Pancreas (tissue), 10 donors: ENCODE data around the gene EPS8. TPM values are rescaled to one million over a fixed set of nuclear protein-coding genes. Genes with fewer than 3 reads are reported as not detected.

Experiments used
- ATAC-seq, 4 donors: fragments of 200-7000 bp; cut with Tn5 transposase; one replicate each; pipeline versions ENCODE4 v1.8.0 to v1.9.1; 2020; ENCODE audit warnings: mild to moderate bottlenecking in 4 of 4, moderate library complexity in 4 of 4
- DNase-seq, 6 donors: peaks; one replicate each; pipeline ENCODE4 v3.0.0-alpha.2; 2020
- FAIRE-seq: peaks from 2 replicates; lab custom pipeline; 2012; peaks lifted over from hg19 to GRCh38; lab: Jason Lieb, UNC
- H3K27ac ChIP-seq, 4 donors: fragments of 200-600 bp; sonication (generic); 1 replicate in 3 of 4; 2 replicates in 1 of 4; pipeline versions ENCODE4 v1.5.0 to v1.8.0; 2020
- H3K27me3 ChIP-seq, 4 donors: fragments of 200-600 bp; one replicate each; pipeline ENCODE4 v1.8.0; 2021
- H3K36me3 ChIP-seq, 3 donors: fragments of 200-600 bp; sonication (generic) in 1 of 3; one replicate each; pipeline versions ENCODE4 v1.5.0 to v1.8.0; 2020 to 2021
- H3K4me1 ChIP-seq, 3 donors: fragments of 200-600 bp; one replicate each; pipeline ENCODE4 v1.8.0; 2021
- H3K4me3 ChIP-seq, 4 donors: fragments of 200-600 bp; sonication (generic) in 2 of 4; one replicate each; pipeline versions ENCODE4 v1.5.0 to v1.8.0; 2020 to 2021
- H3K9me3 ChIP-seq, 4 donors: fragments of 200-600 bp; one replicate each; pipeline ENCODE4 v1.8.0; 2021
- CTCF ChIP-seq, 4 donors: fragments of 200-600 bp; sonication (generic) in 3 of 4; IDR thresholded peaks; one replicate each; pipeline versions ENCODE4 v1.5.0 to v1.8.0; 2021; ENCODE audit warnings: antibody characterized with exemption in 4 of 4
- WGBS, 2 donors: extraction: QIAGEN DNeasy Blood & Tissue Kit; methylation state at CpG; one replicate each; pipeline ENCODE4 v1.1.7; 2013; 5-methylcytosine and 5-hydroxymethylcytosine counted together
- intact Hi-C, 3 donors: fragments of 100-400 bp; cut with DNase I; formaldehyde crosslinking; loops; one replicate each; pipeline versions ENCODE4 v1.11.1 to v1.14.2; 2022
- polyA plus RNA-seq, 2 donors: library from polyadenylated mRNA; stranded (reverse); fragments of 200-250 nt; gene quantifications; one replicate each; pipeline ENCODE4 v1.2.3, GENCODE V29; 2013
- total RNA-seq, 6 donors: library from RNA; stranded (reverse); fragmentation: NEBNext Ultra II Directional in 4 of 6; extraction: Animal tissue kit (Norgen Biotek cat#: 25700) in 4 of 6; gene quantifications; one replicate each; pipeline versions ENCODE4 v1.2.1 to v1.2.4, GENCODE V29; 2021 to 2023
- donor health status: healthy with polysubstance abuse.
- donor health status: DM: no; HTN: no; CAD: no; lungs with moderate emphysema.
- donor health status: DM: no; HTN: no; CAD: no.
- donor health status: control.
- donor health status: control.
- donor health status: Bipolar disorder and iron deficiency.
- donor health status: DM: yes; HTN: yes; CAD: no.
- donor health status: DM: no; HTN: no; CAD: no.
- donor health status: DM: no; HTN: no; CAD: no.
- donor health status: DM: yes; HTN: yes; CAD: no.

EPS8 gene
- total and polyA plus RNA-seq, 8 donors: 8.2 to 26.7 (median 10.6) TPM

- 51 to 54% methylated on average over 2 of the region's 2 CpGs for WGBS, 2 donors
- TF ChIP-seq CTCF (IDR thresholded peaks at IDR 0.05): no peak
- ATAC-seq (peak in 1 of 4 donors; percentile 22), FAIRE-seq (peak; percentile 86), DNase-seq (no peak)
- no peaks in the 10 kb centered on the region for H3K36me3 ChIP-seq
- H3K27me3 ChIP-seq: no peaks in the 10 kb centered on the region
- H3K9me3 ChIP-seq: no peaks in the 10 kb centered on the region
- H3K4me1 ChIP-seq: peaks cover 0 to 11% (median 5%) of the 10 kb centered on the region in 3 donors
- no peak overlapping the region for H3K27ac ChIP-seq
- intact Hi-C loops: no loop called here
- no peak overlapping the region for H3K4me3 ChIP-seq
Observed at GRCh38 chr12:15719230-15719629, 70.0 kb downstream of the EPS8 start.

- no peak for TF ChIP-seq CTCF (IDR thresholded peaks at IDR 0.05)
- FAIRE-seq: no peak
- H3K4me1 ChIP-seq: peaks cover 0 to 12% (median 5%) of the 10 kb centered on the region in 3 donors
- no peak for DNase-seq
- intact Hi-C loops: no loop called here
- H3K4me3 ChIP-seq: no peak overlapping the region
- no peak for ATAC-seq
- 87 to 92% methylated on average over 1 of the region's 1 CpG for WGBS, 2 donors
- no peak overlapping the region for H3K27ac ChIP-seq
- no peaks in the 10 kb centered on the region for H3K9me3 ChIP-seq
- H3K36me3 ChIP-seq: no peaks in the 10 kb centered on the region
- no peaks in the 10 kb centered on the region for H3K27me3 ChIP-seq
Observed at GRCh38 chr12:15717940-15718567, 71.1 kb downstream of the EPS8 start.

GRCh38 chr12:15716581-15716980 is 72.6 kb downstream of the EPS8 start:
- FAIRE-seq (no peak), ATAC-seq (no peak), DNase-seq (no peak)
- no peak for TF ChIP-seq CTCF (IDR thresholded peaks at IDR 0.05)
- Histone ChIP-seq H3K4me3 (no peak overlapping the region), H3K36me3 (no peaks in the 10 kb centered on the region), H3K4me1 (peaks cover 0 to 25% (median 12%) of the 10 kb centered on the region in 3 donors), H3K9me3 (no peaks in the 10 kb centered on the region), H3K27me3 (no peaks in the 10 kb centered on the region), H3K27ac (no peak overlapping the region)
- intact Hi-C loops: no loop called here
- 89 to 95% methylated on average over 2 of the region's 2 CpGs for WGBS, 2 donors

- no peaks in the 10 kb centered on the region for H3K9me3 ChIP-seq
- intact Hi-C loops: no loop called here
- no peak overlapping the region for H3K27ac ChIP-seq
- peaks cover 0 to 26% (median 12%) of the 10 kb centered on the region in 3 donors for H3K4me1 ChIP-seq
- no peaks in the 10 kb centered on the region for H3K36me3 ChIP-seq
- no peaks in the 10 kb centered on the region for H3K27me3 ChIP-seq
- WGBS, 2 donors: 93% methylated on average over 2 of the region's 2 CpGs
- ATAC-seq (no peak), DNase-seq (no peak), FAIRE-seq (no peak)
- TF ChIP-seq CTCF (IDR thresholded peaks at IDR 0.05): no peak
- H3K4me3 ChIP-seq: no peak overlapping the region
Observed at GRCh38 chr12:15714256-15714655, 74.9 kb downstream of the EPS8 start.
